Stimulated activated naive CD4-positive, alpha-beta T cell treated with Interleukin-2 at 50 U/mL for 16 hours (primary cell): ENCODE measurements around the gene U2SURP.
A peak's percentile ranks its signal among the peaks of the same experiment; 100 is the strongest.
"Not testable (repeated sequence)": the region's sequence is repeated elsewhere in the genome, so short reads cannot be mapped to it uniquely, and the experiment has no call there.

ENCODE experiments used
- DNase-seq: peaks from one replicate; lab custom pipeline; 2025; lab: John Stamatoyannopoulos, UW

U2SURP gene

DNA sequence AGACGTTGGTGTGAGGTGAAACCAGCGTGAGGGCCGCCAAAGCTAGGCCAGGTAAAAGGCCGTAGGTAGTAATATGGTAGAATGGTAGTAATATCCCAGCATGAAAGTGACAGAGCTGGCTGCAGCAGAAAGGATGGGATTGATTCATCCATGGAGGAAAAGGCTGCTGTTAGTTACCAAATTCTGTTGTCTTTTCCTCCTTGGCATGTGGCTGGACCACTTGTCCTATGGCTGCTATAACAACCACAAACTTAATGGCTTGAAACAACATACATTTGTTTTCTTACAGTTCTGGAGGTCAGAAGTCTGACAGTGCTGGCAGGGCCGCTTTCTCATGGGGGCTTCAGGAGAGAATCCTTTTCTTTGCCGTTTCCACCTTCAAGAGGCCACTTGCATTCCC is 70.4 kb downstream of the U2SURP start:
- DNase-seq: no peak

DNA sequence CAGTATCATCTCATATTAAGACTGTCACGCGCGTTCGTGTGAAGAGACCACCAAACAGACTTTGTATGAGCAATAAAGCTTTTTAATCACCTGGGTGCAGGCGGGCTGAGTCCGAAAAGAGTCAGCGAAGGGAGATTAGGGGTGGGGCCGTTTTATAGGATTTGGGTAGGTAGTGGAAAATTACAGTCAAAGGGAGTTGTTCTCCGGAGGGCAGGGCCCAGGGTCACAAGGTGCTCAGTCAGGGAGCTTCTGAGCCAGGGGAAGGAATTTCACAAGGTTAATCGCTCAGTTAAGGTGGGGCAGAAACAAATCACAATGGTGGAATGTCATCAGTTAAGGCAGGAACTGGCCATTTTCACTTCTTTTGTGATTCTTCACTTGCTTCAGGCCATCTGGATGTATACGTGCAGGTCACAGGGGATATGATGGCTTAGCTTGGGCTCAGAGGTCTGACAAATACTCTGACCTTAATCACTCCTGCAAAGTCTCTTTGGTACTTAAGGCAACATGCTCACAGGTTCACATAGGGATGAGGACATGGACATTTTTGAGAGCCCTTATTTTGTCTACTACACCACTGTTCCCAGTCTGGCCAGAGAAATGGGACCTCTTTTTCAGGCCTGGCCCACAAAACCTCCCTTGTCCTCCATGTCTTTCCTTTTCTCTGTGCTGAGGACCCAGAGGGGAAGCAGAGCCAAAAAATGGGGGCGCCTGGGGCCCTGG is 71.1 kb downstream of the U2SURP start:
- DNase-seq: not testable (repeated sequence)

DNA sequence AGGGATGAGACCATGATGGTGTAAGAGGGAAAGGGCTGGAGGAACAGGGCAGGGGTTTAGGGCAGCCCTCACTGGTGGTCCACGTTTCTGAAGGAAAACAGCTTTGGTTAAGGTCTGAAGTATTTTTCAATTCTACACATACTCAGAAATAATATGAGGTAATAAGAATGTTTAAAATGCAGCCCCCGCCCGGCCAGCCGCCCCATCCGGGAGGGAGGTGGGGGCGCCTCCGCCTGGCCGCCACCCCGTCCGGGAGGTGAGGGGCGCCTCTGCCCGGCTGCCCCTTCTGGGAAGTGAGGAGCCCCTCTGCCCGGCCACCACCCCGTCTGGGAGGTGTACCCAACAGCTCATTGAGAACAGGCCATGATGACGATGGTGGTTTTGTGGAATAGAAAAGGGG is 72.2 kb downstream of the U2SURP start:
- DNase-seq: not testable (repeated sequence)

- not testable (repeated sequence) for DNase-seq
Observed at GRCh38 chr3:143073983-143074382, 72.6 kb downstream of the U2SURP start.

- DNase-seq: no peak
Observed at GRCh38 chr3:143078883-143079282, 77.5 kb downstream of the U2SURP start.

- no peak for DNase-seq
Observed at GRCh38 chr3:143080196-143080595, 78.8 kb downstream of the U2SURP start.

GRCh38 chr3:143081365-143081764 is 80.0 kb downstream of the U2SURP start:
- no peak for DNase-seq

DNA sequence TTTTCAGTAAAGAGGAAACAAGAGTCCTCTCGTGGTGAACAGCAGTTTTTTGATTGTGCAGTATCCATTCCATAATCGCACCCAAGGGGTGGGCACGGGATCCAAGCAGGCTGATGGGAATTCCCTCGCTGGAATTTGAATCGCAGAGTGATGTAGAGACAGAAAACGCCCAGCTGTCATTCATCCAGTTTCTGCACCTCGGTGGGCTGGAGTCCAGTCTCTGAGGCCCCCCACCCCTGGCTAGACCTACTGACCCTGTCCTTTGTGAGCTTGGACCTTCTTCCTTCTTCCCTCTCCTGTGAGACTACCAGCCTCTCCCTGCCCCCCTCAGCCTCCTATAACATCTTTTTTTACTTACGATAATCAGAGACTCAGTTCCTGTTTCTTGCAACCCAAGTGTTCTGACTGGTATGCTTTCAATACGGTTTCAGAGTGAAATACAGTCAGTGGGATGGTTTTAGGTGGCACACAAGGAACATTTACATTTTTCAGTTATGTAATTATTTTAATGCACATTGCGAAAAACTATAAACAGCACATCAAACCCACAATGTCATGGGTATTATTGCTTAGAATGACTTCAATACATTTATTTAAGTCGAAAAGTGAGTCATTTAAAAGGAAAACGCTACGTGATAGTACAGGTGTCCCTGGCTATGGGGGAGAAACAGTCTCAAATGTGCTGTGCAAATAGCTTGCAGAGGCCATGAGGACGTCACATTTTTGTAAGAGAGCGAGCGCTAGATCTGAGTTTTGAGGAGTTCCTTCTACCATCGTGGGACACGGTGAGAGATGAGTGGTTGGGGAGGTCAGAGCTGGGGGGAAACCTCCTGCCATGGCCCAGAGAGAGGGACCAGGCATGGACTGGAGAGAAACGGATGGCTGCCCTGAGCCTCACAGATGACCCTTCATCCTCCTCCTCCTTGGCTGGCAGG is 80.7 kb downstream of the U2SURP start:
- peak; percentile 6 for DNase-seq

GRCh38 chr3:143083781-143084180 is 82.4 kb downstream of the U2SURP start:
- DNase-seq: no peak

DNA sequence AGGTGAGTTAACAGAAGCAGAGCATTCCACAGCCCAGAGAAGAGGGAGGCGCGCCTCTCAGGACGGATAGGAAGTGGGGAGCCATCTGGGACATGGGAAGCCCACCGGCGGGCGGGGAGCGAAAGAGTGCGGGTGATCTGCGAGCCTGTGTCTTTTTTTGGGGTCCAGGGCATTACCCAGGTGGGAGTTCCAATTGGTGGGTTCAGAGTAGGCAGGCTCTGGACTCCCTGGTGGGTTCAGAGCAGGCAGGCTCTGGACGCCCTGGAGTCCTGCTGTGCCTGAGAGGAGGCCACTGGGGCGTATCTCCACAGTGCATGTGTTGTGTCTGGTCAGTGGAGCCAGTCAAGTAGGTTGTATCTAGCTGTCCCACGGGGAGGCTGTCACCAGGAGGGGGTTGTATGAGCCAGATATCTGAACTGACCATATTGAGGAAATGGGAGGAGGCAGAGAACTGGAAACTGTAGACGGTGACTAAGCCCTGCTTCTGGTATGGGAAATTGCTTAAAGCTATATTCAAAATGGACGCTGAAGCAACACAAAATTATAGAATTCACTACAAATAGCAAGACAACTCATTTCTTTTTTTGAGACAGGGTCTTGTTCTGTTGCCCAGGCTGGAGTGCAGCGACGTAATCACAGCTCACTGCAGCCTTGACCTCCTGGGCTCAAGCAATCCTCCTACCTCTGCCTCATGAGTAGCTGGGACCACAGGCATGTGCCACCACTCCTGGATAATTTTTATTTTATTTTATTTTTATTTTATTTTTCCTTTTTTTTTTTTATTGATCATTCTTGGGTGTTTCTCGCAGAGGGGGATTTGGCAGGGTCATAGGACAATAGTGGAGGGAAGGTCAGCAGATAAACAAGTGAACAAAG is 83.7 kb downstream of the U2SURP start:
- DNase-seq: no peak

GRCh38 chr3:143088835-143089234 is 87.5 kb downstream of the U2SURP start:
- no peak for DNase-seq

DNA sequence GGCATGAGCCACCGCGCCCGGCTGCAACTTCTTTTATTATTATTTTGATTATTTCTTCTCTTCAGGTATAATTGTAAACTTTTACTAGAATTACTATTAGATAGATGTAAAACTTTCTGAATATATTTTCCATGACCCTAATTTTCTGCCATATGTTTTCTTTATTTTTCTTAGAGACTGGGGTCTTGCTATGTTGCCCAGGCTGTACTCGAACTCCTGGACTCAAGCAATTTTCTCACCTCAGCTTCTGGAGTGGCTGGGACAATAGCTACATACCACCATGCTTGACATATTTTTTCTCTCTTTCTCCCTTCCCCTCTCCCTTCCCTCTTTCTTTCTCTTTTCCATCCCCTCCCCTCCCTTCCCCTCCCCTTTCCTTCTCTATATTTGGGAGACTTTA is 88.6 kb downstream of the U2SURP start:
- DNase-seq: no peak

GRCh38 chr3:143090486-143090885 is 89.1 kb downstream of the U2SURP start:
- DNase-seq: no peak

DNA sequence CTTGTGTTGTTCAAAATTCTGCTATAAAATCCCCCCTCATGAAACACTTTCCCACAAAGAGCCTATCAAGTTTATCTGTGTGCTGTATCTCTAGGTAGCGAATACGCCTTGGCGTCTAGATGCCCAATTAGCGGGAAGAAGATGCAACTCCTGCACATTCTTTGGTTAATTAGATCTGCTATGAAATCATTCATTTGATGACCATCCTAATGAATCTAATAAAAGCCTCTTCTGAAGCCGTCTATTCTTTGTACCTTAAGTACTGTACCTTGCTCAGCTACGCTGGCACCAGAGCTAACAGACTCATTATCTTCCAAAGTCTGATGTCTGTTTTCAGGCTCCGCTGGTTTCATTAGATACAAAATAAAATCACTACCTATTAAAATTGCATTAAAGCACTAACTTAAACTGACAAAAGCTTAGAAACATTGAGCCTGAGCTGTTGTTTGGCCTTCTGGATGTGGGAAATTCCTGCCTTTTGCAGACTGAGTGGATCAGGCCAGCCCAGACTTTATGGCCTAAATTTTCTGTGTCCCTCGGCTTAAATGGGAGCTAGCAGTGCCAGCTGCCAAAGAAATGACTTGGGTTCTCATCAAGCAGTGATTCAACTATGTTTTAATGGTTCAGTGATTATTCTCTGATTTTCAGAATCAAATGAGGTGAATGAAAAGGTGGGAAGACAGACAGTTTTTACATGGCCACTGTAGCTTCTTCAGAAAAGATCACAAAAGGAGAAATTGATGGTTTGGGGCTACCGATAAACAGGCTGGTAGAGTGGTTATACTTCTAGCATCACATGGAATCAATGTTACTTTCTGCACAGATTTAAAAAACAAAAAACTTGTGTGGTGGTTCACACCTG is 89.8 kb downstream of the U2SURP start:
- no peak for DNase-seq

GRCh38 chr3:143092191-143092590 is 90.8 kb downstream of the U2SURP start:
- no peak for DNase-seq

DNA sequence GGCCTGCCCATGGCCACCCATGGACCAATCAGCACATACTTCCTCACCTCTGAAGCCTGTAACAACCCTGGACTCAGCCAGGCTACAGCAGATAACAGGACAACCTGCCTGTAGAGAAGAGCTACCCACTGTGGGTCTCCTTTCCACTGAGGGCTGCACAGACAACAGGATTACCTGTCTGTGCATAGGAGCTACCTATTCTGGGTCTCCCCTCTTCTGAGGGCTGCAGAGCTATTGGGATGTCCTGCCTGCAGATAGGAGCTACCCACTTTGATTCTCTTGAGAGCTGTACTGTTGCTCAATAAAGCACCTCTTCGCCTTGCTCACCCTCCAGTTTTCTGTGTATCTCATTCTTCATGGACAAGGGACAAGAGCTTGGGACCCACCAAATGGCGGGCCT is 94.4 kb downstream of the U2SURP start:
- no peak for DNase-seq

GRCh38 chr3:143098032-143098764 is 96.8 kb downstream of the U2SURP start:
- DNase-seq: no peak

DNA sequence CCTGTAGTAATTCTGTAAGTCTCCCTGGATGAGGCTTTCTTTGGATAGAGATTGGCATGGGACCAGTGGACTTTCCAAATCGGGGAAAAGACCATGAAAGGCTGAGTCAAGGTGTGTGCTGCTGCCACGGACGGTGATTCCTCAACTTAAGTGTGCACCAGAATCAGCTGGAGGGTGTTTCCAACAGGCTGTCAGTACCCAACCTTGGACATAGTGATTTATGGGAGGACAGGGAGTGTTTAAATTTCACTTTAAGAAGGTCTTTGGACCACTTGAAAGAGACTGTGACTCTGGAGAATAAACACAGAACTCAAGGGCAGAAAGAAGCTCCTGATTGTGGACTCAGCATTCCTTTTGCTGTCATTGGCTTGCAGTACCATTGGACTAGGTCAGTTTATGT is 97.8 kb downstream of the U2SURP start:
- DNase-seq: no peak

GRCh38 chr3:143099690-143100089 is 98.3 kb downstream of the U2SURP start:
- no peak for DNase-seq

GRCh38 chr3:143100451-143100850 is 99.1 kb downstream of the U2SURP start:
- no peak for DNase-seq
